H1 (cell line): ENCODE data around the gene NUTM1. TPM values are rescaled to one million over a fixed set of nuclear protein-coding genes. Genes with fewer than 3 reads are reported as not detected.

Source experiments
- CTCF ChIA-PET: fragments of 300-600 bp; sonication (Branson Sonifier 250); formaldehyde crosslinking; loops from one replicate; lab custom pipeline; 2021; ENCODE audit not compliant: partially characterized antibody; lab: Charles Lee
- POLR2A ChIA-PET: fragments of 300-600 bp; sonication (Branson Sonifier 250); formaldehyde crosslinking; loops from one replicate; lab custom pipeline; 2021; ENCODE audit warnings: inconsistent platforms; ENCODE audit not compliant: partially characterized antibody; lab: Charles Lee
- DNase-seq, 2 experiments: peaks; one replicate each; pipeline versions ENCODE4 v3.0.0 to v3.0.0-alpha.2; 2010 to 2022; ENCODE audit warnings: low spot score in 2 of 2, low read depth in 1 of 2, mixed read lengths in 1 of 2
- FAIRE-seq: peaks from 2 replicates; lab custom pipeline; 2011; peaks lifted over from hg19 to GRCh38; lab: Jason Lieb, UNC
- H2AFZ ChIP-seq: 2 replicates; pipeline ENCODE4 v1.8.1; 2012; ENCODE audit warnings: low read length, inconsistent platforms
- H2AK5ac ChIP-seq: 2 replicates; pipeline ENCODE4 v1.6.1; 2013; ENCODE audit warnings: low read depth, low read length
- H2BK120ac ChIP-seq: replicated peaks from 2 replicates; pipeline ENCODE3; 2013; ENCODE audit warnings: low read depth, low read length, inconsistent platforms
- H2BK12ac ChIP-seq: 2 replicates; pipeline ENCODE4 v1.6.1; 2013; ENCODE audit warnings: low read depth, low read length
- H2BK15ac ChIP-seq: 2 replicates; pipeline ENCODE4 v1.6.1; 2013; ENCODE audit warnings: low read length
- H2BK20ac ChIP-seq: 2 replicates; pipeline ENCODE4 v1.6.1; 2013; ENCODE audit warnings: low read length
- H2BK5ac ChIP-seq: 2 replicates; pipeline ENCODE4 v1.6.1; 2013; ENCODE audit warnings: low read depth, low read length
- H3K14ac ChIP-seq: 2 replicates; pipeline ENCODE4 v1.6.1; 2013; ENCODE audit warnings: inconsistent platforms; ENCODE audit not compliant: insufficient read length
- H3K18ac ChIP-seq: 2 replicates; pipeline ENCODE4 v1.6.1; 2013; ENCODE audit warnings: low read length; ENCODE audit errors: extremely low read depth
- H3K23ac ChIP-seq: 2 replicates; pipeline ENCODE4 v1.6.1; 2013; ENCODE audit warnings: inconsistent platforms; ENCODE audit not compliant: insufficient read length
- H3K23me2 ChIP-seq: 2 replicates; pipeline ENCODE4 v1.6.1; 2013; ENCODE audit warnings: low read depth, low read length
- H3K27ac ChIP-seq: 2 replicates; pipeline ENCODE4 v1.6.1; 2011; ENCODE audit warnings: low read depth, low read length, inconsistent platforms
- H3K27me3 ChIP-seq, 4 experiments: replicated peaks in 1 of 4; 1 replicate in 1 of 4; 2 replicates in 3 of 4; pipeline versions ENCODE4 v1.6.1 to v1.8.1; 2011 to 2013; ENCODE audit warnings: low read length in 3 of 4, mild to moderate bottlenecking in 3 of 4, inconsistent platforms in 2 of 4, mixed read lengths in 2 of 4, moderate library complexity in 1 of 4; ENCODE audit not compliant: control insufficient read depth in 3 of 4, insufficient read depth in 3 of 4; ENCODE audit errors: extremely low read depth in 1 of 4
- H3K36me3 ChIP-seq, 4 experiments: 2 replicates each; pipeline versions ENCODE4 v1.6.1 to v1.8.1; 2011 to 2013; ENCODE audit warnings: mild to moderate bottlenecking in 4 of 4, low read length in 3 of 4, moderate library complexity in 2 of 4, control low read depth in 1 of 4, inconsistent platforms in 1 of 4; ENCODE audit not compliant: insufficient read depth in 4 of 4, control insufficient read depth in 2 of 4
- H3K4ac ChIP-seq: replicated peaks from 2 replicates; pipeline ENCODE3; 2013; ENCODE audit warnings: low read length, low read depth, mixed read lengths, inconsistent platforms; ENCODE audit not compliant: insufficient read length
- H3K4me1 ChIP-seq, 4 experiments: replicated peaks in 1 of 4; 1 replicate in 1 of 4; 2 replicates in 3 of 4; pipeline versions ENCODE4 v1.6.1 to v1.8.1; 2011 to 2013; ENCODE audit warnings: low read length in 3 of 4, inconsistent platforms in 2 of 4, mixed read lengths in 1 of 4; ENCODE audit not compliant: insufficient read depth in 4 of 4, control insufficient read depth in 3 of 4
- H3K4me2 ChIP-seq, 2 experiments: 2 replicates each; pipeline versions ENCODE4 v1.6.1 to v1.8.1; 2011 to 2013; ENCODE audit warnings: low read depth in 2 of 2, low read length in 2 of 2, control low read depth in 1 of 2, inconsistent platforms in 1 of 2, mild to moderate bottlenecking in 1 of 2; ENCODE audit not compliant: insufficient read depth in 1 of 2
- H3K4me3 ChIP-seq, 4 experiments: fragments of 200-600, 300-600 bp in 1 of 4; sonication (generic), shearing (Covaris generic), sonication (Bioruptor Twin) in 1 of 4; 2 replicates each; pipeline versions ENCODE4 v1.5.1 to v1.8.1; 2011 to 2016; ENCODE audit warnings: low read length in 4 of 4, low read depth in 3 of 4, control low read depth in 2 of 4, inconsistent platforms in 2 of 4, mild to moderate bottlenecking in 2 of 4, mixed read lengths in 1 of 4, moderate library complexity in 1 of 4; ENCODE audit not compliant: insufficient read depth in 2 of 4; ENCODE audit errors: extremely low read depth in 1 of 4
- H3K56ac ChIP-seq: replicated peaks from 2 replicates; pipeline ENCODE3; 2013; ENCODE audit warnings: low read depth, mild to moderate bottlenecking, mixed read lengths, low read length, inconsistent platforms; ENCODE audit not compliant: insufficient read length
- H3K79me1 ChIP-seq: 2 replicates; pipeline ENCODE4 v1.6.1; 2013; ENCODE audit warnings: low read depth, low read length, control low read depth
- H3K79me2 ChIP-seq, 2 experiments: 2 replicates each; pipeline versions ENCODE4 v1.6.1 to v1.8.1; 2012 to 2013; ENCODE audit warnings: low read length in 2 of 2, mild to moderate bottlenecking in 2 of 2, inconsistent platforms in 1 of 2; ENCODE audit not compliant: insufficient read depth in 2 of 2, control insufficient read depth in 1 of 2
- H3K9ac ChIP-seq, 4 experiments: replicated peaks in 1 of 4; 1 replicate in 1 of 4; 2 replicates in 3 of 4; pipeline versions ENCODE4 v1.6.1 to v1.8.1; 2011 to 2013; ENCODE audit warnings: low read depth in 3 of 4, low read length in 3 of 4, control low read depth in 2 of 4, mild to moderate bottlenecking in 2 of 4, moderate library complexity in 2 of 4, inconsistent platforms in 1 of 4; ENCODE audit errors: extremely low read depth in 1 of 4
- H3K9me3 ChIP-seq, 2 experiments: 2 replicates each; pipeline versions ENCODE4 v1.6.1 to v1.8.1; 2012 to 2013; ENCODE audit warnings: mild to moderate bottlenecking in 2 of 2, moderate library complexity in 2 of 2, control low read depth in 1 of 2, inconsistent platforms in 1 of 2, low read depth in 1 of 2, low read length in 1 of 2, mixed read lengths in 1 of 2; ENCODE audit not compliant: insufficient read depth in 2 of 2
- H4K20me1 ChIP-seq, 2 experiments: replicated peaks in 1 of 2; 2 replicates each; pipeline versions ENCODE3 to v1.8.1; 2011 to 2013; ENCODE audit warnings: inconsistent platforms in 2 of 2, low read length in 2 of 2, mild to moderate bottlenecking in 1 of 2; ENCODE audit not compliant: insufficient read depth in 2 of 2, control insufficient read depth in 1 of 2
- H4K5ac ChIP-seq: 2 replicates; pipeline ENCODE4 v1.6.1; 2013; ENCODE audit warnings: low read length, low read depth, mixed read lengths, inconsistent platforms; ENCODE audit not compliant: insufficient read length
- H4K8ac ChIP-seq: 2 replicates; pipeline ENCODE4 v1.8.0; 2013; ENCODE audit warnings: mild to moderate bottlenecking, moderate library complexity, low read length, inconsistent platforms; ENCODE audit not compliant: insufficient read depth; ENCODE audit errors: extremely low read depth
- H4K91ac ChIP-seq: replicated peaks from 2 replicates; pipeline ENCODE3; 2013; ENCODE audit warnings: low read length, mixed read lengths, inconsistent platforms; ENCODE audit not compliant: insufficient read length
- CHD2 ChIP-seq: IDR thresholded peaks from 2 replicates; pipeline ENCODE4 v1.6.1; 2012; ENCODE audit warnings: low read length, improper control_type of control experiment
- EGR1 ChIP-seq: IDR thresholded peaks from 2 replicates; pipeline ENCODE4 v1.6.1; 2011; ENCODE audit warnings: low read depth, low read length, borderline replicate concordance
- EZH2 ChIP-seq: fragments of 200-600 bp; sonication (generic); IDR thresholded peaks from 2 replicates; pipeline ENCODE4 v1.7.1; 2012; ENCODE audit warnings: low read depth, mild to moderate bottlenecking, moderate library complexity, low read length, inconsistent platforms; ENCODE audit not compliant: severe bottlenecking
- JUND ChIP-seq: IDR thresholded peaks from 2 replicates; pipeline ENCODE4 v1.6.1; 2011; ENCODE audit warnings: mild to moderate bottlenecking, improper control_type of control experiment, low read length
- KDM1A ChIP-seq: fragments of 200-600, 300-600 bp; sonication (generic); IDR thresholded peaks from 2 replicates; pipeline ENCODE4 v1.7.1; 2016; ENCODE audit warnings: mild to moderate bottlenecking, low read length, borderline replicate concordance
- NRF1 ChIP-seq: IDR thresholded peaks from 2 replicates; pipeline ENCODE4 v1.6.1; 2011; ENCODE audit warnings: mild to moderate bottlenecking, low read depth, low read length, improper control_type of control experiment
- TEAD4 ChIP-seq: IDR thresholded peaks from 2 replicates; pipeline ENCODE4 v1.6.1; 2012; ENCODE audit warnings: low read depth, low read length, inconsistent platforms, mixed read lengths
- WGBS, 2 experiments: shearing (Covaris generic) in 1 of 2; methylation state at CpG; one replicate each; pipeline versions ENCODE4 v1.1.6 to v1.1.7; 2013 to 2015; ENCODE audit warnings: low lambda C conversion rate in 2 of 2, mixed read lengths in 2 of 2, inconsistent platforms in 1 of 2, low coverage in 1 of 2, missing lambda C conversion rate in 1 of 2; ENCODE audit not compliant: insufficient replicate concordance in 2 of 2, insufficient coverage in 1 of 2, insufficient read length in 1 of 2; ENCODE audit errors: extremely low coverage in 1 of 2, missing lambda C conversion rate in 1 of 2; 5-methylcytosine and 5-hydroxymethylcytosine counted together
- polyA plus RNA-seq, 7 experiments: library from polyadenylated mRNA; depleted of rRNA in 3 of 7; stranded (reverse) in 5 of 7; unstranded in 2 of 7; fragments of >200 nt in 5 of 7; fragments of 200-250 nt in 2 of 7; gene quantifications; 1 replicate in 5 of 7; 2 replicates in 1 of 7; 4 replicates in 1 of 7; pipeline versions ENCODE4 v1.2.1 to v1.2.3, GENCODE V29; 2011 to 2013; ENCODE audit warnings: missing spikeins in 2 of 7, mixed read lengths in 2 of 7
- total RNA-seq: library from RNA; stranded (reverse); fragmentation: NEBNext Ultra II Directional; extraction: Animal tissue kit (Norgen Biotek cat#: 25700); gene quantifications from 2 replicates; pipeline ENCODE4 v1.2.1, GENCODE V29; 2021

NUTM1 gene
- total and polyA plus RNA-seq, 2 of the 8 experiments (the other 6 are each of a cell fraction or from before 2014, with no cell fraction given) = 0.39 to 0.60 TPM

DNA sequence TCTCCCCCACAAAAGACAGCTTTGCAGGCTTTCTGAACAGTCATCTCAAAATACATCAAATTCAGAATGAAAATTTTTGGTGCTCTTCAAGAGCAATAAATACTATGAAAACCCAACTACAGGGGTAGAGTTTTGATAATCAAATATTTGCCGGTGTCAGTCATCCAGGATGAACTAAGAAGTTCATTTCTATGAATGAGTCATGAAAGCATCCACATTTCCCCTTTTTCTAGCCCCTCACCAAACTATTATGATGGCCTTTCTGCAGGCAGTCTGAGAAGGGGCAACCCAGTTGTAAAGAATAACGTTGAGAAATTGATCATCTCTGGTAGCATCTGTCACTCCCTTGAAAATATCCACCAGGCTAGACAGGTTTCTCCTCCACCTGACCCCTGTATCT lies 27.0 kb downstream of the NUTM1 start:
- Histone ChIP-seq H2BK20ac (no peak overlapping the region), H4K20me1 (peaks cover 2 to 7% of the 10 kb centered on the region in 2 experiments)
- FAIRE-seq = no peak
- no peak for TF ChIP-seq JUND
- TF ChIP-seq NRF1 = no peak
- no peak for TF ChIP-seq TEAD4
- TF ChIP-seq KDM1A = no peak
- TF ChIP-seq CHD2 = no peak
- no peak for TF ChIP-seq EZH2
- TF ChIP-seq EGR1 = no peak
- TF ChIP-seq, all 59 proteins: peak for 0
- peaks cover 4 to 8% (median 6%) of the 10 kb centered on the region in 4 experiments; a peak in 6 of 7 replicates for H3K4me1 ChIP-seq
- DNase-seq = no peak
- no peak overlapping the region for H3K56ac ChIP-seq
- H4K5ac ChIP-seq = no peak overlapping the region
- CTCF ChIA-PET = no interaction called here
- 81% methylated on average over 2 of the region's 2 CpGs; no CpG with 5 or more reads in 1 of the 2 experiments for WGBS, 2 experiments
- H3K23ac ChIP-seq = no peak overlapping the region
- H3K4me2 ChIP-seq = no peak overlapping the region
- no peaks in the 10 kb centered on the region for H3K27me3 ChIP-seq
- no peak overlapping the region for H2AFZ ChIP-seq
- H3K18ac ChIP-seq = no peak overlapping the region
- H2BK15ac ChIP-seq = no peak overlapping the region
- H4K91ac ChIP-seq = no peak overlapping the region
- H2BK120ac ChIP-seq = no peak overlapping the region
- H2BK12ac ChIP-seq = no peak overlapping the region
- peaks cover 0 to 12% of the 10 kb centered on the region in 2 experiments; a peak in 3 of 4 replicates for H3K79me2 ChIP-seq
- no peak overlapping the region for H3K14ac ChIP-seq
- H2BK5ac ChIP-seq = no peak overlapping the region
- no peak overlapping the region for H4K8ac ChIP-seq
- no peaks in the 10 kb centered on the region for H3K36me3 ChIP-seq
- no peak overlapping the region for H3K9ac ChIP-seq
- no peak overlapping the region for H3K27ac ChIP-seq
- no peak overlapping the region for H3K4me3 ChIP-seq
- peaks cover 0 to 10% of the 10 kb centered on the region in 2 experiments; a peak in 2 of 4 replicates for H3K9me3 ChIP-seq
- no peak overlapping the region for H2AK5ac ChIP-seq
- H3K23me2 ChIP-seq = peaks cover 4% of the 10 kb centered on the region; the same call in 1 of the 2 replicates
- H3K4ac ChIP-seq = no peak overlapping the region
- peaks cover 8% of the 10 kb centered on the region for H3K79me1 ChIP-seq
- POLR2A ChIA-PET = no interaction called here
